IMR-90 (cell line): ENCODE data around the gene ALOX5AP. TPM values are rescaled to one million over a fixed set of nuclear protein-coding genes. Genes with fewer than 3 reads are reported as not detected.

Experiments
- ATAC-seq: fragments of 200-7000 bp; cut with Tn5 transposase; 2 replicates; pipeline ENCODE4 v1.9.1; 2020; ENCODE audit warnings: low read depth, mild to moderate bottlenecking, moderate library complexity
- BruUV-seq: library from RNA; stranded (reverse); fragments of 400-500 nt; replicated peaks from 2 replicates; lab custom pipeline; 2021; lab: Mats Ljungman, UMichigan
- CTCF ChIA-PET: fragments of 300-600 bp; formaldehyde crosslinking; extraction: SDS; loops from one replicate; lab custom pipeline; 2021; ENCODE audit warnings: antibody characterized with exemption; lab: Yijun Ruan, JAX
- POLR2A ChIA-PET: fragments of 300-600 bp; sonication (Branson Sonifier 250); formaldehyde crosslinking; loops from one replicate; lab custom pipeline; 2022; ENCODE audit warnings: antibody characterized with exemption; ENCODE audit not compliant: unreplicated experiment; lab: Charles Lee
- DNase-seq: peaks from one replicate; pipeline ENCODE4 v3.0.0; 2013
- H2AFZ ChIP-seq: replicated peaks from 2 replicates; pipeline ENCODE3; 2013; ENCODE audit warnings: low read length, mild to moderate bottlenecking; ENCODE audit not compliant: poor library complexity
- H2AK5ac ChIP-seq: 2 replicates; pipeline ENCODE4 v1.6.1; 2013; ENCODE audit warnings: low read depth, low read length, inconsistent platforms
- H2AK9ac ChIP-seq: replicated peaks from 2 replicates; pipeline ENCODE3; 2013; ENCODE audit warnings: mild to moderate bottlenecking, low read depth, low read length, moderate library complexity; ENCODE audit not compliant: poor library complexity
- H2BK120ac ChIP-seq: 2 replicates; pipeline ENCODE4 v1.6.1; 2013; ENCODE audit warnings: low read depth, low read length, inconsistent platforms
- H2BK15ac ChIP-seq: 3 replicates; pipeline ENCODE4 v1.6.1; 2013; ENCODE audit warnings: low read depth, low read length, inconsistent platforms
- H2BK20ac ChIP-seq: 2 replicates; pipeline ENCODE4 v1.6.1; 2013; ENCODE audit warnings: low read depth, mild to moderate bottlenecking, inconsistent platforms, low read length, moderate library complexity
- H2BK5ac ChIP-seq: 2 replicates; pipeline ENCODE4 v1.6.1; 2013; ENCODE audit warnings: mild to moderate bottlenecking, low read depth, low read length, inconsistent platforms; ENCODE audit not compliant: poor library complexity, severe bottlenecking
- H3K14ac ChIP-seq: replicated peaks from 2 replicates; pipeline ENCODE4 v1.6.1; 2013; ENCODE audit warnings: low read depth, low read length, inconsistent platforms
- H3K18ac ChIP-seq: 2 replicates; pipeline ENCODE4 v1.6.1; 2013; ENCODE audit warnings: low read depth, low read length, control low read depth
- H3K23ac ChIP-seq: 2 replicates; pipeline ENCODE4 v1.6.1; 2013; ENCODE audit warnings: low read depth, low read length, inconsistent platforms
- H3K27ac ChIP-seq: 2 replicates; pipeline ENCODE4 v1.5.1; 2013; ENCODE audit warnings: mild to moderate bottlenecking, control low read depth, low read length; ENCODE audit not compliant: insufficient read depth
- H3K27me3 ChIP-seq: 2 replicates; pipeline ENCODE4 v1.6.1; 2013; ENCODE audit warnings: low read length; ENCODE audit not compliant: control insufficient read depth, insufficient read depth
- H3K36me3 ChIP-seq: 2 replicates; pipeline ENCODE4 v1.6.1; 2013; ENCODE audit warnings: low read length, mixed read lengths; ENCODE audit not compliant: control insufficient read depth, insufficient read depth
- H3K4ac ChIP-seq: 2 replicates; pipeline ENCODE4 v1.6.1; 2013; ENCODE audit warnings: low read depth, low read length, inconsistent platforms
- H3K4me1 ChIP-seq: 2 replicates; pipeline ENCODE4 v1.6.1; 2013; ENCODE audit warnings: low read length, mixed read lengths; ENCODE audit not compliant: control insufficient read depth, insufficient read depth
- H3K4me2 ChIP-seq: 2 replicates; pipeline ENCODE4 v1.6.1; 2013; ENCODE audit warnings: low read depth, mild to moderate bottlenecking, control low read depth, low read length, moderate library complexity
- H3K4me3 ChIP-seq: 2 replicates; pipeline ENCODE4 v1.5.1; 2013; ENCODE audit warnings: low read depth, mild to moderate bottlenecking, control low read depth, low read length, moderate library complexity; ENCODE audit not compliant: insufficient read depth
- H3K56ac ChIP-seq: 2 replicates; pipeline ENCODE4 v1.6.1; 2013; ENCODE audit warnings: low read length, inconsistent platforms; ENCODE audit not compliant: insufficient read depth; ENCODE audit errors: extremely low read depth
- H3K79me1 ChIP-seq, 2 experiments: 2 replicates each; pipeline ENCODE4 v1.6.1; 2013; ENCODE audit warnings: low read length in 2 of 2, inconsistent platforms in 1 of 2, low read depth in 1 of 2
- H3K9ac ChIP-seq: 2 replicates; pipeline ENCODE4 v1.6.1; 2013; ENCODE audit warnings: low read depth, low read length, control low read depth
- H3K9me1 ChIP-seq: 2 replicates; pipeline ENCODE4 v1.6.1; 2013; ENCODE audit warnings: low read length, inconsistent platforms; ENCODE audit not compliant: insufficient read depth
- H3K9me3 ChIP-seq: 2 replicates; pipeline ENCODE4 v1.6.1; 2013; ENCODE audit warnings: low read length; ENCODE audit not compliant: control insufficient read depth, insufficient read depth
- H4K20me1 ChIP-seq: 2 replicates; pipeline ENCODE4 v1.6.1; 2013; ENCODE audit warnings: low read length, inconsistent platforms; ENCODE audit not compliant: insufficient read depth
- H4K5ac ChIP-seq: 2 replicates; pipeline ENCODE4 v1.6.1; 2013; ENCODE audit warnings: mild to moderate bottlenecking, low read depth, low read length, control low read depth
- H4K8ac ChIP-seq, 2 experiments: 2 replicates each; pipeline ENCODE4 v1.6.1; 2013; ENCODE audit warnings: low read depth in 2 of 2, low read length in 2 of 2, control low read depth in 1 of 2, inconsistent platforms in 1 of 2
- H4K91ac ChIP-seq: 2 replicates; pipeline ENCODE4 v1.6.1; 2013; ENCODE audit warnings: low read depth, low read length, inconsistent platforms; ENCODE audit not compliant: insufficient read depth
- CEBPB ChIP-seq: IDR thresholded peaks from 2 replicates; pipeline ENCODE4 v1.6.1; 2012; ENCODE audit warnings: low read depth, low read length, improper control_type of control experiment
- CHD1 ChIP-seq: IDR thresholded peaks from 2 replicates; pipeline ENCODE4 v1.6.1; 2012; ENCODE audit warnings: low read depth, low read length, improper control_type of control experiment
- CTCF ChIP-seq: conservative IDR thresholded peaks from 2 replicates; pipeline ENCODE4 v1.5.1; 2012; ENCODE audit warnings: mild to moderate bottlenecking, low read depth, low read length, improper control_type of control experiment
- MAFK ChIP-seq: IDR thresholded peaks from 2 replicates; pipeline ENCODE4 v1.6.1; 2012; ENCODE audit warnings: low read depth, low read length, improper control_type of control experiment
- RAD21 ChIP-seq: IDR thresholded peaks from 2 replicates; pipeline ENCODE4 v1.6.1; 2012; ENCODE audit warnings: low read length, improper control_type of control experiment
- USF2 ChIP-seq: fragments of 150-350 bp; IDR thresholded peaks from 2 replicates; pipeline ENCODE4 v1.6.1; 2017; ENCODE audit warnings: mild to moderate bottlenecking, antibody characterized with exemption, low read length, low read depth
- WGBS, 2 experiments: methylation state at CpG; one replicate each; pipeline versions ENCODE4 v1.1.5 to v1.1.7; 2013; ENCODE audit warnings: missing lambda C conversion rate in 2 of 2; ENCODE audit not compliant: insufficient read length in 1 of 2; ENCODE audit errors: extremely low coverage in 2 of 2; 5-methylcytosine and 5-hydroxymethylcytosine counted together
- dilution Hi-C: fragments of 300-500 bp; cut with HindIII; formaldehyde crosslinking; loops from one replicate; pipeline ENCODE4 v1.14.3; 2018; ENCODE audit warnings: low sequenced_read_pairs; ENCODE audit not compliant: unreplicated experiment
- in situ Hi-C: fragments of 300-500 bp; cut with MboI; formaldehyde crosslinking; loops from 3 replicates; pipeline ENCODE4 v1.14.3; 2019; ENCODE audit warnings: low sequenced_read_pairs, inconsistent platforms, mixed read lengths
- intact Hi-C: fragments of 100-400 bp; cut with micrococcal nuclease; formaldehyde crosslinking; loops from 2 replicates; pipeline ENCODE4 v1.10.0; 2022
- polyA plus RNA-seq, 3 experiments: library from polyadenylated mRNA; depleted of rRNA; stranded (reverse); fragments of >200 nt; gene quantifications; 2 replicates each; pipeline ENCODE4 v1.2.3, GENCODE V29; 2012; ENCODE audit warnings: low replicate concordance in 1 of 3
- total RNA-seq: library from RNA; depleted of rRNA; stranded (reverse); fragments of >200 nt; gene quantifications from 2 replicates; pipeline ENCODE4 v1.2.3, GENCODE V29; 2012

Gene ALOX5AP
- total and polyA plus RNA-seq, 2 of the 4 experiments (the other 2 are of a cell fraction) = 0.62 TPM; not detected in 1

- H4K20me1 ChIP-seq = no peaks in the 10 kb centered on the region; the same call in 1 of the 2 replicates
- CTCF ChIA-PET = interaction anchor here (0.6 kb wide), 1 partner anchor 46 kb away, joined by 5 read pairs; no protein-coding TSS in a partner anchor
- ATAC-seq (no peak), DNase-seq (no peak)
- dilution Hi-C loops = no loop called here
- peaks cover 8% of the 10 kb centered on the region for H3K9me1 ChIP-seq
- no peak overlapping the region for H2BK5ac ChIP-seq
- H3K4me3 ChIP-seq = no peak overlapping the region
- peak overlapping the region; percentile 24 for H2BK120ac ChIP-seq
- H4K5ac ChIP-seq = no peak overlapping the region
- no peak overlapping the region for H2AFZ ChIP-seq
- H2BK20ac ChIP-seq = 0 out of 2 replicates have a peak overlapping the region, but pooled peaks have one; percentile 18
- no CpG with 5 or more reads among the region's 4 CpGs for WGBS, 2 experiments
- H3K18ac ChIP-seq = no peak overlapping the region
- peaks cover 13% of the 10 kb centered on the region for H3K4me1 ChIP-seq
- H3K4ac ChIP-seq = 0 out of 2 replicates have a peak overlapping the region, but pooled peaks have one; percentile 11
- TF ChIP-seq CTCF = no peak
- no peak for TF ChIP-seq RAD21
- no peak for TF ChIP-seq USF2
- TF ChIP-seq MAFK = no peak
- TF ChIP-seq CHD1 = no peak
- no peak for TF ChIP-seq CEBPB
- no peak overlapping the region for H3K4me2 ChIP-seq
- in situ Hi-C loops = no loop called here
- intact Hi-C loops = no loop called here
- no peaks in the 10 kb centered on the region for H3K79me1 ChIP-seq
- POLR2A ChIA-PET = no interaction called here
- no peak overlapping the region for H3K56ac ChIP-seq
- no peak overlapping the region for H4K91ac ChIP-seq
- H3K9me3 ChIP-seq = no peaks in the 10 kb centered on the region
- peak overlapping the region; percentile 87; the same call in 2 of the 3 replicates for H2BK15ac ChIP-seq
- H3K27ac ChIP-seq = no peak overlapping the region
- H3K27me3 ChIP-seq = no peaks in the 10 kb centered on the region
- H2AK5ac ChIP-seq = peak overlapping the region; percentile 65
- no peaks in the 10 kb centered on the region for H3K36me3 ChIP-seq
- 0 out of 2 replicates have a peak overlapping the region, but pooled peaks have one; percentile 41 for H3K14ac ChIP-seq
- no peak overlapping the region for H4K8ac ChIP-seq
- no peak overlapping the region for H3K9ac ChIP-seq
- no peak overlapping the region for H3K23ac ChIP-seq
- BruUV-seq = no TSS peak
- H2AK9ac ChIP-seq = no peak overlapping the region
Measured at GRCh38 chr13:30721936-30722335, 13.4 kb upstream of the ALOX5AP start.
